ENCODE results near the gene DCAF8. TPM values are rescaled to one million over a fixed set of nuclear protein-coding genes. Genes with fewer than 3 reads are reported as not detected.

Gene DCAF8
- total RNA-seq, 1 experiment from 2014 or later: 152 TPM

DNA sequence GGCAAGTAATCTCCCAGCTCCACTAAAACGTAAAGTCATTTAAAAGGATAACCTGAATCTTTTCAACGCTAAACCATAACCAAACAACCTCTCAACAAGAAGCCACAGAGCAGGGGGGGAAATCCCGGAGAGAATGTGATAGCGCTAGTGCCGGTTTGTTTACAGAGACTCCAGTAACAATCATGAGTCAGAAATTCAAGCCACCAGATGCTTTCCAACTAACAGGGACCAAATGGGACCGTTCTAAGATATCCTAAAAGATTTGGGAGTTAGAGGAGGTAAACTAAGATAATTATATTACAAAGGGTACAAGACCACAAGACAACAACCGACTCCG is 825 bp downstream of the DCAF8 start:
- ChIA-PET CTCF (interaction anchor here (0.8 kb wide), 1 partner anchor 30 kb away, joined by 3 read pairs; no protein-coding TSS in a partner anchor), POLR2A (ENCODE audit: unreplicated experiment) (interaction anchor here (0.7 kb wide), 1 partner anchor 221 kb away, joined by 5 read pairs; no protein-coding TSS in a partner anchor)
- Histone ChIP-seq H3K9me2 (ENCODE audit: insufficient read depth) (no peaks in the 10 kb centered on the region), H3K27ac (peak overlapping the region; percentile 84), H3K4me1 (replicated peaks; ENCODE audit: insufficient read depth) (peaks cover 37% of the 10 kb centered on the region), H3K27me3 (ENCODE audit: insufficient read depth, low read depth) (no peaks in the 10 kb centered on the region), H2AFZ (peak overlapping the region; percentile 100), H3K9me3 (ENCODE audit: insufficient read depth, low read depth) (no peaks in the 10 kb centered on the region), H3F3A (ENCODE audit: insufficient read depth, low read depth) (peaks cover 36% of the 10 kb centered on the region), H4K20me1 (ENCODE audit: insufficient read depth) (peaks cover 30% of the 10 kb centered on the region), H3K4me3 (peak overlapping the region; percentile 82), H3K36me3 (ENCODE audit: low read depth) (peaks cover 5% of the 10 kb centered on the region; the same call in 1 of the 2 replicates), H3K4me2 (peak overlapping the region; percentile 99), H3K79me2 (ENCODE audit: low read depth) (peaks cover 56% of the 10 kb centered on the region)
- intact Hi-C loops (cut with micrococcal nuclease; ENCODE audit: unreplicated experiment): no loop called here
- DNase-seq: peak; percentile 38 to 74
- no TSS peak for BruUV-seq (replicated peaks)
- TF ChIP-seq, protein P1, sequence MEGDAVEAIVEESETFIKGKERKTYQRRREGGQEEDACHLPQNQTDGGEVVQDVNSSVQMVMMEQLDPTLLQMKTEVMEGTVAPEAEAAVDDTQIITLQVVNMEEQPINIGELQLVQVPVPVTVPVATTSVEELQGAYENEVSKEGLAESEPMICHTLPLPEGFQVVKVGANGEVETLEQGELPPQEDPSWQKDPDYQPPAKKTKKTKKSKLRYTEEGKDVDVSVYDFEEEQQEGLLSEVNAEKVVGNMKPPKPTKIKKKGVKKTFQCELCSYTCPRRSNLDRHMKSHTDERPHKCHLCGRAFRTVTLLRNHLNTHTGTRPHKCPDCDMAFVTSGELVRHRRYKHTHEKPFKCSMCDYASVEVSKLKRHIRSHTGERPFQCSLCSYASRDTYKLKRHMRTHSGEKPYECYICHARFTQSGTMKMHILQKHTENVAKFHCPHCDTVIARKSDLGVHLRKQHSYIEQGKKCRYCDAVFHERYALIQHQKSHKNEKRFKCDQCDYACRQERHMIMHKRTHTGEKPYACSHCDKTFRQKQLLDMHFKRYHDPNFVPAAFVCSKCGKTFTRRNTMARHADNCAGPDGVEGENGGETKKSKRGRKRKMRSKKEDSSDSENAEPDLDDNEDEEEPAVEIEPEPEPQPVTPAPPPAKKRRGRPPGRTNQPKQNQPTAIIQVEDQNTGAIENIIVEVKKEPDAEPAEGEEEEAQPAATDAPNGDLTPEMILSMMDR (conservative IDR thresholded peaks at IDR 0.05): no peak
- TF ChIP-seq EZH2 (IDR thresholded peaks at IDR 0.05; ENCODE audit: low read depth): no peak

DNA sequence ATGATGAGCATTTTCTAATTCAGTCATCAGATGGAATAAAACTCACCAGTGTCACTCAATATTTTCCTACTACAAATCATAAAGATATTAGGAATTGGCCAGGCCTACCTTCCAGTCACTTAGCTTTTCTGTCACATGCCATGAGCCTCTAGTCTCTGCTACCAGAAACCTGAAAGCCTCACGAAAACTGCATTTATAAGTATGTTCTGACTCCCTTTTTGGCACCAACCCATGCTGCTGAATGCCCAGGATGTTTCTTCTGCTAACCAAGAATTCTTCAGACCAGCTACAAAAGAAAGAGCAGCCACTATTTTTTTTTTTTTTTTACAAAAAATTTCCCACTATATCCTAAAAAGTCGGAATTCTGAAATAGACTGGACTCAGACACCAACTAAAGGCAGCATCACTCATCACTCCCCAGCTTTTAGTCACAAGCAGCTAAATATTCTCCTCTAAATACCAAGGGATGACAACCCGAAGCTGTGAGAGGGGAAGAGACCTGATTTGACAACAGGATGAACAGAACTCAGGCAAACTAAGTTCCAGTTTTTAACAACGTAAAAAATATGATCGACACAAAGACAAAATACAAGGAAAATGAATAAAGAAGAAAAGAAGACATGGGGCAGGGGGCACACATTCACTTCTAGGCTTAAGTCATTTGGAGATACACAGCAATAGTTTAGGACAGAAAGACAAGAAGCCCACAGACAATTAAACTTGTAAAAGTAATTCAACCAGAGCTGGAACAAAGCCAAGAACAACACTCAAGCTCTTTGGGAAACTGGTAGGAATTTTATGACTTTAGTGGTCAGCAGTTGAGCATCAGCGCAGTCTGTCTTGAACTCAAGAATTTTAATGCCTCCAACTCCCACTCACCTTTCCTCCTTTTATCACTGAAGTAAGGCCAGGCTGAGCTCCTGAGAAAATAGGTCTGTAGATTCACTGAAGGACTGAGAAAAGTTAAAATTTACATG is 1.7 kb downstream of the DCAF8 start:
- TF ChIP-seq, protein P1 (conservative IDR thresholded peaks at IDR 0.05): no peak
- TF ChIP-seq EZH2 (IDR thresholded peaks at IDR 0.05; ENCODE audit: low read depth): no peak
- POLR2A ChIA-PET (ENCODE audit: unreplicated experiment): interaction anchor here (0.6 kb wide), 2 partner anchors 51 to 444 kb away, joined by 6 to 8 read pairs; no protein-coding TSS in a partner anchor
- H3K27ac ChIP-seq: peak overlapping the region; percentile 84
- no peak overlapping the region for H2AFZ ChIP-seq
- H3F3A ChIP-seq (ENCODE audit: insufficient read depth, low read depth): peaks cover 38% of the 10 kb centered on the region
- peak overlapping the region; percentile 82 for H3K4me3 ChIP-seq
- H3K9me3 ChIP-seq (ENCODE audit: insufficient read depth, low read depth): no peaks in the 10 kb centered on the region
- peaks cover 64% of the 10 kb centered on the region for H3K79me2 ChIP-seq (ENCODE audit: low read depth)
- no peaks in the 10 kb centered on the region for H3K9me2 ChIP-seq (ENCODE audit: insufficient read depth)
- peaks cover 5% of the 10 kb centered on the region; the same call in 1 of the 2 replicates for H3K36me3 ChIP-seq (ENCODE audit: low read depth)
- intact Hi-C loops (cut with micrococcal nuclease; ENCODE audit: unreplicated experiment): no loop called here
- DNase-seq: peak in 1 of 2 experiments; percentile 49
- peaks cover 42% of the 10 kb centered on the region for H3K4me1 ChIP-seq (replicated peaks; ENCODE audit: insufficient read depth)
- CTCF ChIA-PET: interaction anchor here (0.8 kb wide), 1 partner anchor 31 kb away, joined by 3 read pairs; no protein-coding TSS in a partner anchor
- peaks cover 36% of the 10 kb centered on the region for H4K20me1 ChIP-seq (ENCODE audit: insufficient read depth)
- peak overlapping the region; percentile 99 for H3K4me2 ChIP-seq
- H3K27me3 ChIP-seq (ENCODE audit: insufficient read depth, low read depth): no peaks in the 10 kb centered on the region
- BruUV-seq (replicated peaks): no TSS peak

DNA sequence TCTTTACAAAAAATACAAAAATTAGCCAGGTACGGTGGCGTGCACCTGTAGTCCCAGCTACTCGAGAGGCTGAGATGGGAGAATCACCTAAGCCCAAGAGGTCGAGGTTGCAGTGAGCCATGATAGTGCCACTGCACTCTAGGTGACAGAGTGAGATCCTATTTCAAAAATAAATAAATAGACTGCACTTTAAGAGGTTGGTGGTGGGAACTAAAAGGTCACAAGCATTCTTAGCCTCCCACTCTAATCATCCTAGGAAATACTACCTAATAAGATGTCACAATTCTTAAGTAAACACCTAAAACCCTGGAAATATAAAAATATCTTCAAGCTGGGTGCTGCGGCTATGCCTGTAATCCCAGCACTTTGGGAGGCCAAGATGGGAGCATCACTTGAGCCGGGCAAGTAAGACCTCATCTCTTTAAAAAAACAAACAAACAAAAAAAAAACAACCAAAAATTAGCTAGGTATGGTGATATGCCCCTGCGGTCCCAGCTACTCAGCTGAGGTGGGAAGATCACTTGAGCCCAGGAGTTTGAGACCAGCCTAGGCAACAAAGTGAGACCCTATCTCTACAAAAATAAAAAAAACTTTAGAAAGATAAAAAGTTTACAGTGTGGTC is 4.1 kb downstream of the DCAF8 start:
- Histone ChIP-seq H3K4me1 (replicated peaks; ENCODE audit: insufficient read depth) (peaks cover 38% of the 10 kb centered on the region), H3K27ac (no peak overlapping the region), H3K9me2 (ENCODE audit: insufficient read depth) (no peaks in the 10 kb centered on the region), H3K4me3 (no peak overlapping the region), H3K4me2 (no peak overlapping the region), H3K79me2 (ENCODE audit: low read depth) (peaks cover 74% of the 10 kb centered on the region), H3F3A (ENCODE audit: insufficient read depth, low read depth) (peaks cover 38% of the 10 kb centered on the region), H3K27me3 (ENCODE audit: insufficient read depth, low read depth) (no peaks in the 10 kb centered on the region), H4K20me1 (ENCODE audit: insufficient read depth) (peaks cover 36% of the 10 kb centered on the region), H3K9me3 (ENCODE audit: insufficient read depth, low read depth) (no peaks in the 10 kb centered on the region), H3K36me3 (ENCODE audit: low read depth) (peaks cover 5% of the 10 kb centered on the region; the same call in 1 of the 2 replicates), H2AFZ (no peak overlapping the region)
- no peak for DNase-seq
- no TSS peak for BruUV-seq (replicated peaks)
- ChIA-PET CTCF (no interaction called here), POLR2A (ENCODE audit: unreplicated experiment) (no interaction called here)
- TF ChIP-seq, protein P1 (conservative IDR thresholded peaks at IDR 0.05): no peak
- TF ChIP-seq EZH2 (IDR thresholded peaks at IDR 0.05; ENCODE audit: low read depth): no peak
- intact Hi-C loops (cut with micrococcal nuclease; ENCODE audit: unreplicated experiment): no loop called here

All from PC-9 (cell line).